ENCODE results near the gene TTC13.
A peak's percentile ranks its signal among the peaks of the same experiment; 100 is the strongest.

The TTC13 gene

GRCh38 chr1:230977761-230978490, 735 bp downstream of the TTC13 start:
- H3K4me3 Mint-ChIP-seq = peak overlapping the region; percentile 94
- DNase-seq = peak; percentile 42
- H3K27me3 Mint-ChIP-seq = no peaks in the 10 kb centered on the region
- H3K27ac Mint-ChIP-seq = peak overlapping the region; percentile 98
- CTCF ChIA-PET = interaction anchor here (0.9 to 1.0 kb wide), 2 partner anchors 9 to 62 kb away, joined by 3 read pairs; partner anchors contain the start of gene FAM89A
- H3K36me3 Mint-ChIP-seq = peaks cover 34% of the 10 kb centered on the region
- H3K4me1 Mint-ChIP-seq = peaks cover 46% of the 10 kb centered on the region
- H3K9me3 Mint-ChIP-seq = no peaks in the 10 kb centered on the region

DNA sequence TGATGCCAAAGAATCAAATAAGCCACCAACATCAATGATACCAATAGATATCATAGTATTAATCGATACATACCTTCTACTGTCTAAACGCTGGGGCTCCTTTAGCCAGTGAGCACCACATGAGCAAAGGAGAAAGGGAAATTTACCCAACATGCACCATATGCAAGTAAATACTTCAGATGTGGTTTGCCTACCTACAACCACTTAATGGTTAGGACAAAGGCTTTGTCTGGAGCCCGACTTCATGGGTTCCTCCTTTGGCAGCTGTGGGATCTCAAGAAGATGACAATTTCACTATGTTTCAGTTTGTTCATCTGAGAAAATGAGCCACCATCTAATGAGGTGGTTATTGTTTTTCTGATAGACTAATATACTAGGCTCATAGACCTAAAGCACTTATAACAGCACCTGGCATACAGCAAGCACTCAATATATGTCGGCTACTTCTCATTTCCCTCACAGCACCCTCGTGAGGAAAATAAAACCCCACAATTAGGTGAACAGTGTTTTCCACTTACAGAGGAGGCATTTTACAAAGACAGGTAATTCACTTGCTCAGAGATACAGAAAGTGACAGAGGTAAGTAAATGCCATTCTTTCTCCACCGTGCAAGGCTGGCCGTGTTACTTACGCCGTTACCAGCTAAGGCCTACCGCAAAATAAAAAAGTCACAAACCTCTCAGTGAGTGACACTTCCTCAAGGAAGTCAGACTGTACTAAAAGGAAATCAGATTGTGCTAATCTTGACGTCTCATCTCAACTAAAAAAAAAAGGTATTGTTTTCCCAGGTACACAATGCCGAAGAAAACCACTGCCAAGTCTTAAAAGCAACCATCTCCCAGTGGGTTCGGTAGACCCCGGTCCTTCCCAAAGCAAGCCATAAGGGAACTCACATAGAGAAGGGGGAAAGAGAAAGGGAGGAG, 1.6 kb downstream of the TTC13 start:
- no peaks in the 10 kb centered on the region for H3K27me3 Mint-ChIP-seq
- DNase-seq = peak; percentile 50
- CTCF ChIA-PET = interaction anchor here (1.0 kb wide), 1 partner anchor 8 kb away, joined by 3 read pairs; no protein-coding TSS in a partner anchor
- H3K36me3 Mint-ChIP-seq = peaks cover 34% of the 10 kb centered on the region
- no peaks in the 10 kb centered on the region for H3K9me3 Mint-ChIP-seq
- H3K4me3 Mint-ChIP-seq = peak overlapping the region; percentile 94
- H3K4me1 Mint-ChIP-seq = peaks cover 54% of the 10 kb centered on the region
- peak overlapping the region; percentile 98 for H3K27ac Mint-ChIP-seq

- DNase-seq = no peak
- H3K9me3 Mint-ChIP-seq = no peaks in the 10 kb centered on the region
- CTCF ChIA-PET = no interaction called here
- peak overlapping the region; percentile 94 for H3K4me3 Mint-ChIP-seq
- no peaks in the 10 kb centered on the region for H3K27me3 Mint-ChIP-seq
- H3K4me1 Mint-ChIP-seq = peaks cover 61% of the 10 kb centered on the region
- peak overlapping the region; percentile 98 for H3K27ac Mint-ChIP-seq
- H3K36me3 Mint-ChIP-seq = peaks cover 36% of the 10 kb centered on the region
Observed at GRCh38 chr1:230976360-230976759, 2.3 kb downstream of the TTC13 start.

DNA sequence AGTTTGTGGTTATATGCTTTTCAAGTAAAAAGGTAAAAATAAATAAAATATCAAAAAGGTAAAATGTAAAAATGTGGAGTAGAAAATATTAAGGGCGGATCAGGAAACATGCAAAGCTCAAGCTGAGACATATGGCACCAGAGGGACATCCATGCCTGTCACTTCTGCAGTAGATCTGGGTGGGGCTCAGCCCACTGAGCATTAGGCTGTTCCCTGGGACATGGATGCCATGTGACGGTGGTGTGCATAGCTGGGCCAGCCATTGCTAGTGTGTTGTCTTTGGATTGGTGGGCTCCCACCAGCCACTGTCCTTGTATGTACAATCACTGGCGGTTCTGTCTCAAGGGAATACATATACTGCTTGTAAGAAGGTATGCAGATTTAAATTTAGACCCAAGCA, 3.0 kb downstream of the TTC13 start:
- Mint-ChIP-seq H3K36me3 (peaks cover 38% of the 10 kb centered on the region), H3K4me3 (no peak overlapping the region), H3K9me3 (no peaks in the 10 kb centered on the region), H3K4me1 (peaks cover 63% of the 10 kb centered on the region), H3K27ac (no peak overlapping the region), H3K27me3 (no peaks in the 10 kb centered on the region)
- CTCF ChIA-PET = no interaction called here
- DNase-seq = no peak

DNA sequence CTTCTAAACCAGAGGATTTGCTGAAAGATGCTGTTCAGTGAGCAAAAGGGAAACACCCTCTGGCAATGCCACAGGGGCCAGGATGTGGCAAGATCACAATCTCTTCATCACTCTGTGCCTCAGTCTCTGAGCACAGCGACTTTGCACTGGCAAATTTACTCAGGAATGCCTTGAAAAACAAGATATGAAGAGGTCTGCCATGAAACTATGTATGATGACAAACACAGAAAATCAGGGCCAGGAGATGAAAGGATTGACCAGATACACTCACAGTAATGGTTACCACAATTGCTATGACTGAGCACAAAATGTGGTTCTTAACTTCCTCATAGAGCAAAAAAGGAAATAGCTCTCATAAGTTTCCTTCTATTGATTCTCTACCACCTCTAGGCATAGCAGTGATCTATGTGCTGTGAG, 5.8 kb downstream of the TTC13 start:
- peak overlapping the region; percentile 92 for H3K27ac Mint-ChIP-seq
- peak overlapping the region; percentile 55 for H3K4me3 Mint-ChIP-seq
- no peaks in the 10 kb centered on the region for H3K9me3 Mint-ChIP-seq
- CTCF ChIA-PET = interaction anchor here (0.6 to 1.0 kb wide), 3 partner anchors 23 to 67 kb away, joined by 3 read pairs; partner anchors contain the start of gene FAM89A
- DNase-seq = peak; percentile 84
- no peaks in the 10 kb centered on the region for H3K27me3 Mint-ChIP-seq
- peaks cover 75% of the 10 kb centered on the region for H3K4me1 Mint-ChIP-seq
- H3K36me3 Mint-ChIP-seq = peaks cover 46% of the 10 kb centered on the region

DNA sequence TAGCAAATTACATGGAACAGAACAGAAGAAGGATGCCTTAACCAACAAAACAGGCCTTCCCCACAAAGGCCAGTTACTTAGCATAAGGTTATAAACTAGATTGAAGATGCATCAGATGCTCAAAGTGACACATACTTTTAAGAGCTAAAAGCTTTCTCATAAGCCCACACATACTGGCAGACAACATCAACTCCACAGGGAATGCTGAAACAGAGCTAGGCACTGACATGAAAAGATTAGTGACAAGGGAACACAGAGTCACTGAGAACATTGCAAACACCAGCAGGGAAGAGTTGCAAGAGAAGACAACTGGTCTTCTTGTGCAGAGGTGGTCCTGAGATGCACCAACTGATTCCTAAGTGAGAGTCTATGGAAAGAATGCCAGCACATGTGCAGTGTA, 6.9 kb downstream of the TTC13 start:
- no peaks in the 10 kb centered on the region for H3K27me3 Mint-ChIP-seq
- H3K36me3 Mint-ChIP-seq = peaks cover 35% of the 10 kb centered on the region
- H3K9me3 Mint-ChIP-seq = no peaks in the 10 kb centered on the region
- DNase-seq = no peak
- no peak overlapping the region for H3K4me3 Mint-ChIP-seq
- H3K27ac Mint-ChIP-seq = peak overlapping the region; percentile 34
- peaks cover 65% of the 10 kb centered on the region for H3K4me1 Mint-ChIP-seq
- CTCF ChIA-PET = no interaction called here

DNA sequence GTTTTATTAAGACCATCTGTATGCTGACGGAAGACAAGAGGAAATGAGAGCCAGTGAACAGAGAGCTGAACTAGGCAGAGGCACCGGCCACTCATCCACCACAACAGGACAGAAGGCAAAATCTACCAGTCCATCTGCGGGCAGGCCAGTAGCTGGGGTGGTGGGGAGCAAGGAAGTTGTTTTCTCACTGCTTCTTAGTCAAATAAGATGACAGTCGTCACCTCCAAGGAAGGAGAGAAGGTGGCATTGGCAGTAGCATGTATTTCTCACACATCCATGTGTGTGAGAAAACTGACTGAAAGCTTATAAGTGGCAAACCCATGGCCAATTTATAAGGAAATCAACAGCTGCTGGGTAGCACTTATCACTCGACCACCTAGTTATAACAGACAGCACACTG, 8.2 kb downstream of the TTC13 start:
- CTCF ChIA-PET = interaction anchor here (1.7 kb wide), 1 partner anchor 50 kb away, joined by 5 read pairs; no protein-coding TSS in a partner anchor
- H3K27me3 Mint-ChIP-seq = no peaks in the 10 kb centered on the region
- H3K36me3 Mint-ChIP-seq = peaks cover 23% of the 10 kb centered on the region
- H3K27ac Mint-ChIP-seq = no peak overlapping the region
- peaks cover 52% of the 10 kb centered on the region for H3K4me1 Mint-ChIP-seq
- no peak overlapping the region for H3K4me3 Mint-ChIP-seq
- H3K9me3 Mint-ChIP-seq = no peaks in the 10 kb centered on the region
- no peak for DNase-seq

GRCh38 chr1:230966358-230966873, 12.2 kb downstream of the TTC13 start:
- CTCF ChIA-PET = no interaction called here
- no peaks in the 10 kb centered on the region for H3K27me3 Mint-ChIP-seq
- no peak for DNase-seq
- no peak overlapping the region for H3K4me3 Mint-ChIP-seq
- no peaks in the 10 kb centered on the region for H3K9me3 Mint-ChIP-seq
- H3K27ac Mint-ChIP-seq = no peak overlapping the region
- H3K36me3 Mint-ChIP-seq = peaks cover 12% of the 10 kb centered on the region
- H3K4me1 Mint-ChIP-seq = peaks cover 15% of the 10 kb centered on the region

DNA sequence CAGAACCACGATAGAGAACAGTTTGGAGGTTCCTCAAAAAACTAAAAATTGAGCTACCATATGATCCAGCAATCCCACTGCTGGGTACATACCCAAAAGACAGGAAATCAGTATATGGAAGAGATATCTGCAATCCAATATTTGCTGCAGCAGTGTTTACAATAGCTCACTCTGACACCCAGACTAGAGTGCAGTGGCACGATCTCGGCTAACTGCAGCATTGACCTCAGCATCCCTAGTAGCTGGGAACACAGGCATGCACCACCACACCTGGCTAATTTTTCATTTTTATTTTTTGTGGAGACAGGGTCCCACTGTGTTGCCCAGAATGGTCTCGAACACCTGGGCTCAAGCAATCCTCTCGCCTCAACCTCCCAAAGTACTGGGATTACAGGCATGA, 13.1 kb downstream of the TTC13 start:
- CTCF ChIA-PET = no interaction called here
- peaks cover 11% of the 10 kb centered on the region for H3K4me1 Mint-ChIP-seq
- H3K9me3 Mint-ChIP-seq = no peaks in the 10 kb centered on the region
- DNase-seq = no peak
- no peak overlapping the region for H3K4me3 Mint-ChIP-seq
- peaks cover 16% of the 10 kb centered on the region for H3K36me3 Mint-ChIP-seq
- no peak overlapping the region for H3K27ac Mint-ChIP-seq
- no peaks in the 10 kb centered on the region for H3K27me3 Mint-ChIP-seq

DNA sequence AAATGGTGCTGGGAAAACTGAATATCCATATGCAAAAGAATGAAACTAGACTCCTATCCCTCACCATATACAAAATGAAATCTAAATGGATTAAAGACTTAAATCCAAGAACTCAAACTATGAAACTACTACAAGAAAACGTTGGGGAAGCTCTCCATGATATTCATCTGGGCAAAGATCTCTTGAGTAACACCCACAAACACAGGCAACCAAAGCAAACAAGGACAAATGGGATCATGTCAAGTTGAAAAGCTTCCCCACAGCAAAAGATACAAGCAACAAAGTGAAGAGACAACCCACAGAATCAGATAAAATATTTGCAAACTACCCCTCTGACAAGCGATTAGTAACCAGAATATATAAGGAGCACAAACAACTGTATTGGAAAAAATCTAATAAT, 13.8 kb downstream of the TTC13 start:
- Mint-ChIP-seq H3K9me3 (no peaks in the 10 kb centered on the region), H3K27me3 (no peaks in the 10 kb centered on the region), H3K36me3 (peaks cover 17% of the 10 kb centered on the region), H3K27ac (no peak overlapping the region), H3K4me1 (peaks cover 5% of the 10 kb centered on the region), H3K4me3 (no peak overlapping the region)
- DNase-seq = no peak
- CTCF ChIA-PET = no interaction called here

- Mint-ChIP-seq H3K9me3 (no peaks in the 10 kb centered on the region), H3K27ac (no peak overlapping the region), H3K36me3 (peaks cover 50% of the 10 kb centered on the region), H3K27me3 (no peaks in the 10 kb centered on the region), H3K4me3 (no peak overlapping the region), H3K4me1 (no peaks in the 10 kb centered on the region)
- CTCF ChIA-PET = no interaction called here
- no peak for DNase-seq
Observed at GRCh38 chr1:230958370-230958769, 20.3 kb downstream of the TTC13 start.

GRCh38 chr1:230957580-230957989, 21.1 kb downstream of the TTC13 start:
- no peak overlapping the region for H3K4me3 Mint-ChIP-seq
- H3K9me3 Mint-ChIP-seq = no peaks in the 10 kb centered on the region
- no peaks in the 10 kb centered on the region for H3K4me1 Mint-ChIP-seq
- CTCF ChIA-PET = interaction anchor here (0.7 kb wide), 1 partner anchor 253 kb away, joined by 3 read pairs; no protein-coding TSS in a partner anchor
- DNase-seq = no peak
- peaks cover 52% of the 10 kb centered on the region for H3K36me3 Mint-ChIP-seq
- no peak overlapping the region for H3K27ac Mint-ChIP-seq
- no peaks in the 10 kb centered on the region for H3K27me3 Mint-ChIP-seq

- no peaks in the 10 kb centered on the region for H3K9me3 Mint-ChIP-seq
- peaks cover 39% of the 10 kb centered on the region for H3K36me3 Mint-ChIP-seq
- no peaks in the 10 kb centered on the region for H3K4me1 Mint-ChIP-seq
Observed at GRCh38 chr1:230950404-230950803, 28.3 kb downstream of the TTC13 start.

DNA sequence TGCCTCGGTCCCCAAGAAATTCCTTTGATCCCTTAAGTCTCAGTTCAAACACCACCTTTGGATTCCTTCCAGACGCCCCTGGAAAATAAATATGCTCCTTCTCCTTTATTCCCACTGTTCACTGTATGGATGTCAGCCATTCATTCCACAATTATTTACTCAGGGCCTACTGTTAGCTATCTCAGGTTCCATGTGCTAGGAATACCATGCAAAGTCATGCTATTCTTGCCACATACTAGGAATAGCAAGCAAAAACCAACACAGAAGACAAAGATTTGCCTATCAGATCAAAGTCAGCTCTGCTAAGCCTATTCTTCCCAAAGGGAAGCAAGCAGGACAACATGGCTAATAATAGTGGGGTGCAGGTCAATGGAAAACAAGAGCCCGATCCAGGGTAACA, 29.8 kb downstream of the TTC13 start:
- CTCF ChIA-PET = interaction anchor here (0.6 kb wide), 1 partner anchor 11 kb away, joined by 4 read pairs; no protein-coding TSS in a partner anchor
- Mint-ChIP-seq H3K9me3 (no peaks in the 10 kb centered on the region), H3K4me3 (no peak overlapping the region), H3K36me3 (peaks cover 39% of the 10 kb centered on the region), H3K4me1 (no peaks in the 10 kb centered on the region), H3K27me3 (no peaks in the 10 kb centered on the region), H3K27ac (no peak overlapping the region)
- DNase-seq = no peak

More at GRCh38 chr1:230950404-230950803, 28.3 kb downstream of the TTC13 start:
- H3K4me3 Mint-ChIP-seq = no peak overlapping the region
- H3K27ac Mint-ChIP-seq = no peak overlapping the region
- DNase-seq = no peak
- CTCF ChIA-PET = no interaction called here
- no peaks in the 10 kb centered on the region for H3K27me3 Mint-ChIP-seq

Measured in activated naive CD4-positive, alpha-beta T cell treated with anti-CD3 and anti-CD28 coated beads, Interleukin-2, amount 10 ng/mL, durations not matched to agents 7 days and 5 days (primary cell).